Left kidney (tissue), 2 donors: ENCODE measurements around the gene SCIN. TPM values are rescaled to one million over a fixed set of nuclear protein-coding genes. Genes with fewer than 3 reads are reported as not detected.
A peak's percentile ranks its signal among the peaks of the same experiment; 100 is the strongest.
"Not testable (repeated sequence)": the region's sequence is repeated elsewhere in the genome, so short reads cannot be mapped to it uniquely, and the experiment has no call there.

ENCODE experiments used
- DNase-seq: peaks from one replicate; pipeline ENCODE4 v3.0.0-alpha.2; 2013
- polyA plus RNA-seq: library from polyadenylated mRNA; unstranded; fragments of 120-200 nt; gene quantifications from one replicate; pipeline ENCODE4 v1.2.1, GENCODE V29; 2013; ENCODE audit not compliant: insufficient read length

Gene SCIN
- polyA plus RNA-seq, 1 donor = 112 TPM

- not testable (repeated sequence) for DNase-seq
Observed at GRCh38 chr7:12645212-12645611, 74.7 kb downstream of the SCIN start.

DNA sequence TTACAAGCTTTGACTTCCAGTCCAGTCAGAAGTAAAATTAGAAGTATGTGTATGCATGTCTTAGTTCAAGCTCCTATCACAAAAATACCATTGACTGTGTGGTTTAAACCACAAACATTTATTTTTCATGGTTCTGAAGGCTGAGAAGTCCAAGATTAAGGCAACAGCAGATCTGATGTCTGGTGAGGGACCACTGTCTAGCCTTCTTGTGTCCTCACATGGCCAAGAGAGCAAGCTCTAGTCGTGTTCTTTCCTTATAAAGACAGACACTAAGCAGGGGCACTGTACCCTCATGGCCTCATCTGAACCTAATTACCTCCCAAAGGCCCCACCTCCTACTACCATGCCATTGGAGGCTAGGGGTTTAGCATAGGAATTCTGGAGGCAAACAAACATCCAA, 75.6 kb downstream of the SCIN start:
- DNase-seq = no peak

DNA sequence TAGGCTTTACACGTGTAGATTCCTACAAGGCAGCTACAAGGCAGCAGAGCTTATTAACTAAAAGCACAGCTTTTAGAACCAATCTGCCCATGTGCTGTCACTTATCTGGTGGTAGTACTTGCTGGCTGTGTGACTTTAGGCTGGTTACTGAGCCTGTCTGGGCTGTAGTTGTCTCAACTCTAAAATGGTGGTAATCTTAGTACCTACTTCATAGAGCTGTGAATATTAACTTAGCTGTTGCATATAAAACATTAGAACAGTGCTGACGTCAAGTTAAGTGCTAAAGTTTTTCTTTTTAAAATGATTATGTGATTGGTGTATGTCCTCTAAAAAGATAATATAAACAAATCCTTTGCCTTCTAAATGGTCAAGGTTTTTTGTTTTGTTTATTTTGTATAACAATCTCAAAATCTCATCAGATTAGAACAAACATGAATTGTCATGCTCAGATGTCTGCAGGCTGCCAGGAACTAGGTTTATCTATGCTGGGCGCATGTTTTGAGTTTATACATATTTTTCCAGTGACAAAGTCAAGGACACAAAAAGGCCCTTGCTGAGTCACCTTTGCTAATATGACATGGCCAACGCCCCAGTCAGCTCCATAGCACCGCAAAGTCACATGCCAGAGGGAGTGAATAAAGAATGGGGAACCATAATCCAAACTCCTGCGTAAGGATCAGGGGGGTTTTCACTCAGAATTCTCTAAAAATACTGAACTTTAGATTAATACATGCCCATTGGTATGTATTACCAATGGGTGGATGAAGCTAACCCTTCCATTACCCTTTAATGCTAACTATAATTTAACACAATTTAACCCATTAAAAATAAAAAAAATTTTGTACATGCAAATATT, 77.1 kb downstream of the SCIN start:
- DNase-seq = no peak

- DNase-seq = no peak
Observed at GRCh38 chr7:12648704-12649261, 78.3 kb downstream of the SCIN start.

GRCh38 chr7:12649348-12649747, 78.8 kb downstream of the SCIN start:
- DNase-seq = no peak

DNA sequence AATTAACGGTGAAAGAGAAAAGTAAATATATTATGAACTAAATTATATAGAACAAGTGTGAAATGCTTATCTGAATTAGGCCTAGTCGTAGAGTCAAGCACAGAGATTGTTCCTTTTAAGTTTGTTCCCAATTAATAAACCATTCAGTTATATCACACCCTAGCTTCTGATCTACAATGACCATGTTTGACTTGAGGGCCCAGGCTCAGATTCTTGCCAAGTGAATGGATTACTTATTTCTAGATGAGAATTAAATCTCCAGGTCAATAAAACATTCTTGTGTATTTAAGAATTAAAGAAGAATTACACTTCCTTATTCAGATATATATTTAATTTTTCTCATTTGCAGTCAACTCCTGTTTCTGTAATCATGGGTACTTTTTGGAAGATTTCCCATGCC, 79.6 kb downstream of the SCIN start:
- no peak for DNase-seq

GRCh38 chr7:12653110-12653509, 82.6 kb downstream of the SCIN start:
- no peak for DNase-seq

DNA sequence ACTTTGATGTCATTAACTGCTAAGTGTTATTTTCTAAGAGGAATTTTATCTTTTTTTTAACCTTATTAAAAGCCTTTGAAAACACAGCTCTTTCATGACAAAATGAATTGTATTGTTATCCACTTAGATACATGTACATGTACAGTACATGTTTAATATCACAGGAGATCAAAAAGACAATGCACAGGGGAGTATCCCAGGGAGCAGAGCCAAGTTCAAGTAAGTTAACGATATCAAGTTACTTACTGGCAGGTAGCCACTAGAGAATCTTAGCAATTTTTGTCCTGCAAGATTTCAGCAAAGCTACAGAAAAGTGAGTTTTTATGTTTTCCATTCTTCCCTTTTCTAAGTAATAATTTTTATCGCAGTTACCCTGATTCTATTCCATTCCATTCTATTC, 83.0 kb downstream of the SCIN start:
- DNase-seq = no peak

DNA sequence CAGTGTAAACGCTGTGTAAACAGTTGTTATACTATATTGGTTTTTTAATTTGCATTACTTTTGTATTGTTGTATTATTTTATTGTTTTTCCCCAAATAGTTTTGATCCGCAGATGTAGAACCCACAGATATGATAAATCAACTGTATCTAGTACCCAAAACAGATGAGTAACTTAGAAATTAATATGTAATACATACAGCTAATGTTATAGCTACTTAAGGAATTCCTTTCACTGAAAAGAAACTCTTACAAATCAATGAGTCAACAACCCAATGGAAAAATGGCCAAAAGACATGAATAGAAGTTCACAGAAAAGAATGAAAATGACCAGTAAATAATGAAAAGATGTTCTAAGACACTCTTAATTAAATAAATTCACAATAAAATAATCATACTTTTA, 84.6 kb downstream of the SCIN start:
- DNase-seq = no peak

GRCh38 chr7:12660423-12660822, 89.9 kb downstream of the SCIN start:
- not testable (repeated sequence) for DNase-seq

DNA sequence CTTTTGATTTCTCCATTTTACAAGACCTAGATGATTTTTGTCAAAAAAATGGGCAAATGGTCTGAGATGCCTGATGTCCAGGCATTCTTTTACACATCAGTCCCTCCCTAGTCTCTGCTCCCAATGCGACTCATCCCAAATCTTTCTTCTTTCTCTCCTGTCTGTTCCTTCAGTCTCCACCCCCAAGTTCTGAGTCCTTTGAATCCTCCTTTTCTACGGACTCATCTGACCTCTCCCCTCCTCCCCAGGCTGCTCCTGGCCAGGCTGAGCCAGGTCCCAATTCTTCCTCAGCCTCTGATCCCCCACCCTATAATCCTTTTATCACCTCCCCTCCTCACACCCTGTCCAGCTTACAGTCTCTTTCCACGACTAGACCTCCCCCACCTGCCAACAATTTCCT, 90.5 kb downstream of the SCIN start:
- DNase-seq = not testable (repeated sequence)

GRCh38 chr7:12661581-12661980, 91.1 kb downstream of the SCIN start:
- no peak for DNase-seq

DNA sequence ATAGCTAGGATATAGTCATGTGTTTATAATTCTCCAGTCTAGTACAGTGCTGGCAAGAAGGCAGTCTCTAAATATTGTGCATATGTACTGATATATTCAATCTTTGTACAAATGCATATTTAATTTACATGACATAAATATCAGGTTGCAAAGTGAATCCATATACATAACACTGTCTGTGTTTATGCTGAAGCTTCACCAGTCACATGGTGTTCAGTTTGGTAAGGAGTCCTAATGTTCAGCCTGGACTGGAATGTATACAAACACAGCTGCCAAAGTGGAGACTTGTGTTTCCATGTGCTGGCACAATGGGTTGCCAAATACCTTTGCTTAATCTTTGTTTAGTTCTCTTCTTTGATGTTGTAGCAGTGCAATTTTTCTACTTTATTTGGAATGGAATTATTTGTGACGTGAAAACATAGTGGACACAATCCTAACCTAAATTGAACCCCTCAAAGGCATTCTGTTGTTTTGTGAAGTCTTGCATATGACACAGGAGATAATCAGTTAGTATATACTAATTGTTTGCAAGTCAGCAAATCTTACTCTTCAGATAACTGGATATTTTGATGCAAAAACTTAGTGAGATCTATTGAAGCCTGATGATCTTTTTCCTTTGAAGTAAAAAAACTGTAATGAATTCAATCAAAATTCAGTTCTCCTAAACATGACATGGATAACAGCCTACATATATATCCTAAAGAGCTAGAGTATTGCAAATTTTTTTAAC, 99.6 kb downstream of the SCIN start:
- no peak for DNase-seq

DNA sequence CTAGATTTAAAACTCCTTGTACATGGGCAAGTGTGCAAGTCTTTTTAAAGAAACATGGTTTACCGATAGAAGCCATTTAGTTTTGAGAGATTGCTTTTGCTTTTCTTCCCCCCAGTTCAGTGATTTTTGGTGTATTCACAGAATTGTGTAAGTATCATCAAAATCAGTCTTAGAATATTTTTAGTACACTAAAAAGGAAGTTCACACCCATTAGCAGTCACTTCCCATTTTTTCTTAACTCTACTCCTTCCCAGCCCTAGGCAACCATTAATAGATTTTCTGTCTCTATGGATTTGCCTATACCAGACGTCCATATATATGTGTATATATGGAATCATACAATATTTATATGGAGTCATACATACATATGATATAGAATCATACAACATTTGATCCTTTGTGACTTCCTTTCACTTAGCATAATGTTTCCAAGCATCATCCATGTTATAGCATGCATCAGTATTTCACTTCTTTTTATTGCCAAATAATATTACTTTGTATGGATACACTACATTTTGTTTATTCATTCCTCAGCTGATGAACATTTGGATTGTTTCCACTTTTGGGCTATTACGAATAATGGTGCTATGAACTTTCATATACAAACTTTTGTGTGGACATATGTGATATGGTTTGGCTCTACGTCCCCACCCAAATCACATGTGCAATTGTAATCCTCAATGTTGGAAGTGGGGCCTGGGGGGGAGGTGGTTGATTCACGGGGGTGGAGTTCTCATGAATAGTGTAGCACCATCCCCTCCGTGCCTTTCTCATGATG, 100.4 kb downstream of the SCIN start:
- no peak for DNase-seq

DNA sequence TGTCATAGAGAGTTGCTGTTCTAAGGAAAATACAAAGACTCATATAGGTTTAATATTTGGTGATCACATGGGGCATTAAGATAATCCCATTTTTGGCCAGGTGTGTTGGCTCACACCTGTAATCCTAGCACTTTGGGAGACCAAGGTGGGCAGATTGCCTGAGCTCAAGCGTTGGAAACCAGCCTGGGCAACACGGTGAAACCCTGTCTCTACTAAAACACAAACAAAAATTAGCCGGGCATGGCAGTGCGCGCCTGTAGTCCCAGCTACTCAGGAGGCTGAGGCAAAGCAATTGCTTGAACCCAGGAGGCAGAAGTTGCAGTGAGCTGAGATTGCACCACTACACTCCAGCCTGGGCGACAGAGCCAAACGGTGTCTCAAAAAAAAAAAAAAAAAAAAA, 102.9 kb downstream of the SCIN start:
- not testable (repeated sequence) for DNase-seq

GRCh38 chr7:12674053-12674452, 103.5 kb downstream of the SCIN start:
- DNase-seq = no peak

DNA sequence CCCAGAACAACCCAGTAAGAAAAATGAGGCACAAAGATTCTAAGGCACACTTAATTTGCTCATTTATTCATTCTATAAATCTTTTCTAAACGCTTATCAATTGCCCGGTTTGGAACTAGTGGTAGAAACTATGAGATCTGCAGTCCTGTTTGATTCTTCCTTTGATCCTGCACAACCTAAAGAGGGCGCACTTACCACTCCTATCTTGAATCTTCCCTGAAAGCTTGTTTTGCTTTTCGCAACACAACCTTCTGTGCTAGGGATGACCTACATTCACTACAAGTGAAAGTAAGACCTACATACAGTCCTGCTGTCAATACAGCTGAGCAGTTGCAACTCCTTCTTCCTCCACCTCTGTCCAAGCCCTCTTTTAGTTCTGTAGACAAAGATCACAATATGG, 104.3 kb downstream of the SCIN start:
- DNase-seq = no peak

DNA sequence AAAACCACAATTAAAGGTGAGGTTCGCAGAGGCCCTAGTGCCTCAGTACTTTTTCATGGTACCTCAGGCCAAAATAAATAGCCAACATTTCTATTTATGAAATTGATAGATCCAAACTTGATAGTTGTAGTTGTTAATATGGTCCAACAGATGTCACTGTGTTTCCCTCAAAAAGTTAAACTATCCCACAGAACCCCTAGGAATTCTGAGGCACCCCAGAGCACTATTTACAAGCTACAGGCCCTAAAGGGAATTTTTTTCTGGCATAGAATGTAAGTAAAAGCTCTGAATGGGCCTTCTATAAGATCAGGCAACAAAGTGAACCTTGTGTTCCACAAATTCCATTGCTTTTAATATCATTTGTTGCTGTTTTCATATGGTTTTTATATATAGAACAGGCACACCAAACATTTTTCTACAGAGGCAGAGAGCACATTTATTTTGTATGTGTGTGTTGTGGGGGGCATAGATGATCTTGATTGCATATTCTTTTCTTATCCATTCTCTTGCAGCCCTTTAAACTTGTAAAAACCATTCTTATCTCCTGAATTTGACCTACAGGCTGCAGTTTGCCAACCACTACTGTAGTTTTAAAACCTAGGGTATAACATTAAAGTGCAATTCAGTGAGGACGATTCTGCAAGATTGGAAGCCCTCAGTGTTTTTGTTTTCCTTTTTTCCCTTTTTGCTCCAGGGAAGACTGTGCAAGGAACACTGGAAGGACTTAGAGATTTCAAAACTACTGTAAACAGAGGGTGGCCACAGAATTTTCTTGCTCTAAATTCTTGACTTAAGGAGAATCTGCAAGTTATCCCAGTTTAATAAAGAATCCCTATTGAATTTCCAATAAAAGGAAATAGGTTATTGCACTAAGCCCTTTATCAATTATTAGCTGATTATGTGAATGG, 113.4 kb downstream of the SCIN start:
- no peak for DNase-seq

DNA sequence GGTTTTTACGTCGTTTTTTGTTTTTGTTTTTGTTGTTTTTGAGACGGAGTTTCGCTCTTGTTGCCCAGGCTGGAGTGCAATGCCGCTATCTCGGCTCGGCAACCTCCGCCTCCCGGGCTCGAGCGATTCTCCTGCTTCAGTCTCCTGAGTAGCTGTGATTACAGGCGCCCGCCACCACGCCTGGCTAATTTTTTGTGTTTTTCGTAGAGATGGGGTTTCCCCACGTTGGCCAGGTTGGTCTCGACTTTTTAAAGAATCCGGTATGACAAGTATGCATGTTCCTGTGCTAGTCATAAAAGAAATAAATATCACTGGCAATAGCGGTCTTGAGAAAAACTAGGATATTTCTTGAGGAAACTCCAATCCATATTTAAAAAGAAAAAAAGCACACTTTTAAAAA, 114.2 kb downstream of the SCIN start:
- no peak for DNase-seq

DNA sequence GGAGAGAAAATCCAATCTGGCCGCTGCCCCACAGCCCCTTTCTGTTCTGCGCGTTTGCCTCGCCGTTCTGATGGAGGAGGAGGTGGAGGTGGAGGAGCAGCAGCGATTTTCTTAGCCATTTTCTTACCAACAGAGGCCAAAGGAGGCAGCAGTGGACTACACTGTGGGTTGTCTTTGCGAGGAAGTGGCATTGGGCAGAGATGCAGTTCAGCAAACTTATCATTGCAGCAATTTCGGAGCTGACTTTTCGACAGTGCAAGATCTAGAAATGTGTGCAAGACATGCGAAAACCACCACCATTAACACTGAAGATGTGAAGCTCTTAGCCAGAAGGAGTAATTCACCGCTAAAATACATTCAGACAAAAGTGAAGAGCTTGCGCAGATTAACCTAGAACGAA, 115.0 kb downstream of the SCIN start:
- no peak for DNase-seq

DNA sequence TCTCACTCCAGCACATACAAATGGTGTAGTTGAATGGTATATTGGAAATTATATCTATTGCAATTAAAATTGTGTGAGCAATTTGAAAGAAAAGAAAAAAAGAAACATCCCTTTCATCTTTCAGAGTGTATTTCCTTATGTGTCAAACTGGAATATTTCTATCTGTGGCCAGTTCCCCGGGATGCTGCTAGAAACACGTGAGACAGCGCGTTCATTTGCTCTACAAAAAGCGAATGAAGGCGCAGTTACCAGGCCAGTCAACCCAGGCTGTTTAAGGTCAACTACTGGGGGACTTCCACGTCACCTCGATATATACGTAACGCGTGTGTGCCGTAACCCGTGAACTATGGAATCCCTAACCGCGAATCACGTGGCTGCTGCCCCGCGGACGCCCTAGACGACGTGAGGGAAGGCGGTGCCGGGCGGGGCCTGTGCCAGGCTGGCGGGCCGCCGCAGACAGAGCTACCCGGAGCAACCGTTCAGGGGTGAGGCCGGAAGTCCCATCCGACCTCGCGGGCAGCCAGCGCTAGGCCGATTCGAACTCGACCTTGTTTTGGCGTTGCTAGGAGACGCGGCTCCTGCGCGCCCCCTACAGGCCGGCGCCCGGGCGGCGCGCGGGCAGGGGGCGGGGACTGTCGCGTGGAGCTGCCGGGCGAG, 115.8 kb downstream of the SCIN start:
- peak; percentile 87 for DNase-seq
